H1 (cell line): ENCODE measurements around the gene MMP28. TPM values are rescaled to one million over a fixed set of nuclear protein-coding genes. Genes with fewer than 3 reads are reported as not detected.

Experiments used
- CTCF ChIA-PET: fragments of 300-600 bp; sonication (Branson Sonifier 250); formaldehyde crosslinking; loops from one replicate; lab custom pipeline; 2021; ENCODE audit not compliant: partially characterized antibody; lab: Charles Lee
- POLR2A ChIA-PET: fragments of 300-600 bp; sonication (Branson Sonifier 250); formaldehyde crosslinking; loops from one replicate; lab custom pipeline; 2021; ENCODE audit warnings: inconsistent platforms; ENCODE audit not compliant: partially characterized antibody; lab: Charles Lee
- DNase-seq, 2 experiments: peaks; one replicate each; pipeline versions ENCODE4 v3.0.0 to v3.0.0-alpha.2; 2010 to 2022; ENCODE audit warnings: low spot score in 2 of 2, low read depth in 1 of 2, mixed read lengths in 1 of 2
- FAIRE-seq: peaks from 2 replicates; lab custom pipeline; 2011; peaks lifted over from hg19 to GRCh38; lab: Jason Lieb, UNC
- H2AFZ ChIP-seq: 2 replicates; pipeline ENCODE4 v1.8.1; 2012; ENCODE audit warnings: low read length, inconsistent platforms
- H2AK5ac ChIP-seq: 2 replicates; pipeline ENCODE4 v1.6.1; 2013; ENCODE audit warnings: low read depth, low read length
- H2BK120ac ChIP-seq: replicated peaks from 2 replicates; pipeline ENCODE3; 2013; ENCODE audit warnings: low read depth, low read length, inconsistent platforms
- H2BK12ac ChIP-seq: 2 replicates; pipeline ENCODE4 v1.6.1; 2013; ENCODE audit warnings: low read depth, low read length
- H2BK15ac ChIP-seq: 2 replicates; pipeline ENCODE4 v1.6.1; 2013; ENCODE audit warnings: low read length
- H2BK20ac ChIP-seq: 2 replicates; pipeline ENCODE4 v1.6.1; 2013; ENCODE audit warnings: low read length
- H2BK5ac ChIP-seq: 2 replicates; pipeline ENCODE4 v1.6.1; 2013; ENCODE audit warnings: low read depth, low read length
- H3K14ac ChIP-seq: 2 replicates; pipeline ENCODE4 v1.6.1; 2013; ENCODE audit warnings: inconsistent platforms; ENCODE audit not compliant: insufficient read length
- H3K18ac ChIP-seq: 2 replicates; pipeline ENCODE4 v1.6.1; 2013; ENCODE audit warnings: low read length; ENCODE audit errors: extremely low read depth
- H3K23ac ChIP-seq: 2 replicates; pipeline ENCODE4 v1.6.1; 2013; ENCODE audit warnings: inconsistent platforms; ENCODE audit not compliant: insufficient read length
- H3K23me2 ChIP-seq: 2 replicates; pipeline ENCODE4 v1.6.1; 2013; ENCODE audit warnings: low read depth, low read length
- H3K27ac ChIP-seq: 2 replicates; pipeline ENCODE4 v1.6.1; 2011; ENCODE audit warnings: low read depth, low read length, inconsistent platforms
- H3K27me3 ChIP-seq, 4 experiments: replicated peaks in 1 of 4; 1 replicate in 1 of 4; 2 replicates in 3 of 4; pipeline versions ENCODE4 v1.6.1 to v1.8.1; 2011 to 2013; ENCODE audit warnings: low read length in 3 of 4, mild to moderate bottlenecking in 3 of 4, inconsistent platforms in 2 of 4, mixed read lengths in 2 of 4, moderate library complexity in 1 of 4; ENCODE audit not compliant: control insufficient read depth in 3 of 4, insufficient read depth in 3 of 4; ENCODE audit errors: extremely low read depth in 1 of 4
- H3K36me3 ChIP-seq, 4 experiments: 2 replicates each; pipeline versions ENCODE4 v1.6.1 to v1.8.1; 2011 to 2013; ENCODE audit warnings: mild to moderate bottlenecking in 4 of 4, low read length in 3 of 4, moderate library complexity in 2 of 4, control low read depth in 1 of 4, inconsistent platforms in 1 of 4; ENCODE audit not compliant: insufficient read depth in 4 of 4, control insufficient read depth in 2 of 4
- H3K4ac ChIP-seq: replicated peaks from 2 replicates; pipeline ENCODE3; 2013; ENCODE audit warnings: low read length, low read depth, mixed read lengths, inconsistent platforms; ENCODE audit not compliant: insufficient read length
- H3K4me1 ChIP-seq, 4 experiments: replicated peaks in 1 of 4; 1 replicate in 1 of 4; 2 replicates in 3 of 4; pipeline versions ENCODE4 v1.6.1 to v1.8.1; 2011 to 2013; ENCODE audit warnings: low read length in 3 of 4, inconsistent platforms in 2 of 4, mixed read lengths in 1 of 4; ENCODE audit not compliant: insufficient read depth in 4 of 4, control insufficient read depth in 3 of 4
- H3K4me2 ChIP-seq, 2 experiments: 2 replicates each; pipeline versions ENCODE4 v1.6.1 to v1.8.1; 2011 to 2013; ENCODE audit warnings: low read depth in 2 of 2, low read length in 2 of 2, control low read depth in 1 of 2, inconsistent platforms in 1 of 2, mild to moderate bottlenecking in 1 of 2; ENCODE audit not compliant: insufficient read depth in 1 of 2
- H3K4me3 ChIP-seq, 4 experiments: fragments of 200-600, 300-600 bp in 1 of 4; sonication (generic), shearing (Covaris generic), sonication (Bioruptor Twin) in 1 of 4; 2 replicates each; pipeline versions ENCODE4 v1.5.1 to v1.8.1; 2011 to 2016; ENCODE audit warnings: low read length in 4 of 4, low read depth in 3 of 4, control low read depth in 2 of 4, inconsistent platforms in 2 of 4, mild to moderate bottlenecking in 2 of 4, mixed read lengths in 1 of 4, moderate library complexity in 1 of 4; ENCODE audit not compliant: insufficient read depth in 2 of 4; ENCODE audit errors: extremely low read depth in 1 of 4
- H3K56ac ChIP-seq: replicated peaks from 2 replicates; pipeline ENCODE3; 2013; ENCODE audit warnings: low read depth, mild to moderate bottlenecking, mixed read lengths, low read length, inconsistent platforms; ENCODE audit not compliant: insufficient read length
- H3K79me1 ChIP-seq: 2 replicates; pipeline ENCODE4 v1.6.1; 2013; ENCODE audit warnings: low read depth, low read length, control low read depth
- H3K79me2 ChIP-seq, 2 experiments: 2 replicates each; pipeline versions ENCODE4 v1.6.1 to v1.8.1; 2012 to 2013; ENCODE audit warnings: low read length in 2 of 2, mild to moderate bottlenecking in 2 of 2, inconsistent platforms in 1 of 2; ENCODE audit not compliant: insufficient read depth in 2 of 2, control insufficient read depth in 1 of 2
- H3K9ac ChIP-seq, 4 experiments: replicated peaks in 1 of 4; 1 replicate in 1 of 4; 2 replicates in 3 of 4; pipeline versions ENCODE4 v1.6.1 to v1.8.1; 2011 to 2013; ENCODE audit warnings: low read depth in 3 of 4, low read length in 3 of 4, control low read depth in 2 of 4, mild to moderate bottlenecking in 2 of 4, moderate library complexity in 2 of 4, inconsistent platforms in 1 of 4; ENCODE audit errors: extremely low read depth in 1 of 4
- H3K9me3 ChIP-seq, 2 experiments: 2 replicates each; pipeline versions ENCODE4 v1.6.1 to v1.8.1; 2012 to 2013; ENCODE audit warnings: mild to moderate bottlenecking in 2 of 2, moderate library complexity in 2 of 2, control low read depth in 1 of 2, inconsistent platforms in 1 of 2, low read depth in 1 of 2, low read length in 1 of 2, mixed read lengths in 1 of 2; ENCODE audit not compliant: insufficient read depth in 2 of 2
- H4K20me1 ChIP-seq, 2 experiments: replicated peaks in 1 of 2; 2 replicates each; pipeline versions ENCODE3 to v1.8.1; 2011 to 2013; ENCODE audit warnings: inconsistent platforms in 2 of 2, low read length in 2 of 2, mild to moderate bottlenecking in 1 of 2; ENCODE audit not compliant: insufficient read depth in 2 of 2, control insufficient read depth in 1 of 2
- H4K5ac ChIP-seq: 2 replicates; pipeline ENCODE4 v1.6.1; 2013; ENCODE audit warnings: low read length, low read depth, mixed read lengths, inconsistent platforms; ENCODE audit not compliant: insufficient read length
- H4K8ac ChIP-seq: 2 replicates; pipeline ENCODE4 v1.8.0; 2013; ENCODE audit warnings: mild to moderate bottlenecking, moderate library complexity, low read length, inconsistent platforms; ENCODE audit not compliant: insufficient read depth; ENCODE audit errors: extremely low read depth
- H4K91ac ChIP-seq: replicated peaks from 2 replicates; pipeline ENCODE3; 2013; ENCODE audit warnings: low read length, mixed read lengths, inconsistent platforms; ENCODE audit not compliant: insufficient read length
- BCL11A ChIP-seq, 2 experiments: IDR thresholded peaks; one replicate each; pipeline ENCODE4 v1.6.1; 2011; ENCODE audit warnings: low read depth in 2 of 2, low read length in 2 of 2, mild to moderate bottlenecking in 2 of 2
- BRCA1 ChIP-seq: IDR thresholded peaks from 2 replicates; pipeline ENCODE4 v1.6.1; 2012; ENCODE audit warnings: low read depth, low read length, improper control_type of control experiment
- CEBPB ChIP-seq: IDR thresholded peaks from 2 replicates; pipeline ENCODE4 v1.6.1; 2012; ENCODE audit warnings: low read depth, low read length
- GTF2F1 ChIP-seq: IDR thresholded peaks from 2 replicates; pipeline ENCODE4 v1.6.1; 2012; ENCODE audit warnings: low read depth, low read length, improper control_type of control experiment, borderline replicate concordance
- MAX ChIP-seq: IDR thresholded peaks from 2 replicates; pipeline ENCODE4 v1.6.1; 2012; ENCODE audit warnings: inconsistent platforms
- POU5F1 ChIP-seq: IDR thresholded peaks from 2 replicates; pipeline ENCODE4 v1.6.1; 2011; ENCODE audit warnings: low read depth, mild to moderate bottlenecking, low read length, moderate library complexity
- RAD21 ChIP-seq, 2 experiments: IDR thresholded peaks in 1 of 2; conservative IDR thresholded peaks in 1 of 2; 2 replicates each; pipeline ENCODE4 v1.6.1; 2011; ENCODE audit warnings: low read depth in 2 of 2, low read length in 2 of 2, improper control_type of control experiment in 1 of 2, inconsistent platforms in 1 of 2, mild to moderate bottlenecking in 1 of 2, moderate library complexity in 1 of 2
- SAP30 ChIP-seq: fragments of 300-600 bp; sonication (generic); IDR thresholded peaks from 2 replicates; pipeline ENCODE4 v1.7.1; 2012; ENCODE audit warnings: low read length, moderate library complexity, mild to moderate bottlenecking, inconsistent platforms; ENCODE audit not compliant: insufficient read depth, insufficient replicate concordance
- SIRT6 ChIP-seq: IDR thresholded peaks from one replicate; pipeline ENCODE4 v1.7.1; 2012; ENCODE audit warnings: low read length, inconsistent platforms
- SP4 ChIP-seq: IDR thresholded peaks from 2 replicates; pipeline ENCODE4 v1.6.1; 2012; ENCODE audit warnings: low read length, inconsistent platforms
- SUZ12 ChIP-seq: fragments of 200-600 bp; sonication (generic); IDR thresholded peaks from 2 replicates; pipeline ENCODE4 v1.6.1; 2012; ENCODE audit warnings: mild to moderate bottlenecking, inconsistent platforms, low read length, moderate library complexity, mixed read lengths
- TAF7 ChIP-seq: optimal IDR thresholded peaks from 2 replicates; pipeline ENCODE3; 2011; ENCODE audit warnings: low read depth, mild to moderate bottlenecking, inconsistent platforms, low read length, moderate library complexity, borderline replicate concordance
- WGBS, 2 experiments: shearing (Covaris generic) in 1 of 2; methylation state at CpG; one replicate each; pipeline versions ENCODE4 v1.1.6 to v1.1.7; 2013 to 2015; ENCODE audit warnings: low lambda C conversion rate in 2 of 2, mixed read lengths in 2 of 2, inconsistent platforms in 1 of 2, low coverage in 1 of 2, missing lambda C conversion rate in 1 of 2; ENCODE audit not compliant: insufficient replicate concordance in 2 of 2, insufficient coverage in 1 of 2, insufficient read length in 1 of 2; ENCODE audit errors: extremely low coverage in 1 of 2, missing lambda C conversion rate in 1 of 2; 5-methylcytosine and 5-hydroxymethylcytosine counted together
- polyA plus RNA-seq, 7 experiments: library from polyadenylated mRNA; depleted of rRNA in 3 of 7; stranded (reverse) in 5 of 7; unstranded in 2 of 7; fragments of >200 nt in 5 of 7; fragments of 200-250 nt in 2 of 7; gene quantifications; 1 replicate in 5 of 7; 2 replicates in 1 of 7; 4 replicates in 1 of 7; pipeline versions ENCODE4 v1.2.1 to v1.2.3, GENCODE V29; 2011 to 2013; ENCODE audit warnings: missing spikeins in 2 of 7, mixed read lengths in 2 of 7
- total RNA-seq: library from RNA; stranded (reverse); fragmentation: NEBNext Ultra II Directional; extraction: Animal tissue kit (Norgen Biotek cat#: 25700); gene quantifications from 2 replicates; pipeline ENCODE4 v1.2.1, GENCODE V29; 2021

MMP28 gene
- total and polyA plus RNA-seq, 2 of the 8 experiments (the other 6 are each of a cell fraction or from before 2014, with no cell fraction given) = not detected

GRCh38 chr17:35775039-35775438 is 20.4 kb downstream of the MMP28 start:
- DNase-seq = no peak
- no peak overlapping the region for H2BK120ac ChIP-seq
- H3K79me2 ChIP-seq = no peaks in the 10 kb centered on the region
- no peak overlapping the region for H4K8ac ChIP-seq
- H3K27ac ChIP-seq = no peak overlapping the region
- H3K4me2 ChIP-seq = no peak overlapping the region
- no peak overlapping the region for H2BK15ac ChIP-seq
- POLR2A ChIA-PET = interaction anchor here (0.8 to 2.9 kb wide), 4 partner anchors 10 to 35 kb away, joined by 3 to 13 read pairs (median 4); partner anchors contain the start of gene TAF15
- no peak overlapping the region for H3K56ac ChIP-seq
- CTCF ChIA-PET = interaction anchor here (1.1 to 17.5 kb wide), 4 partner anchors 8 to 34 kb away, joined by 3 to 247 read pairs (median 6); partner anchors contain the start of gene TAF15
- H3K79me1 ChIP-seq = no peaks in the 10 kb centered on the region
- H2BK20ac ChIP-seq = 0 out of 2 replicates have a peak overlapping the region, but pooled peaks have one; percentile 32
- no peak overlapping the region for H3K4ac ChIP-seq
- no peak overlapping the region for H2AFZ ChIP-seq
- no peak overlapping the region for H3K23ac ChIP-seq
- H3K14ac ChIP-seq = no peak overlapping the region
- no peak overlapping the region for H3K9ac ChIP-seq
- no peak overlapping the region for H2AK5ac ChIP-seq
- WGBS, 2 experiments = 79% methylated on average over 5 of the region's 5 CpGs; no CpG with 5 or more reads in 1 of the 2 experiments
- no peak overlapping the region for H2BK5ac ChIP-seq
- H3K27me3 ChIP-seq = no peaks in the 10 kb centered on the region
- no peak overlapping the region for H4K91ac ChIP-seq
- FAIRE-seq = no peak
- peak overlapping the region; percentile 39; the same call in 1 of the 2 replicates for H2BK12ac ChIP-seq
- H3K23me2 ChIP-seq = no peaks in the 10 kb centered on the region
- H3K18ac ChIP-seq = no peak overlapping the region
- no peaks in the 10 kb centered on the region for H4K20me1 ChIP-seq
- H3K9me3 ChIP-seq = no peaks in the 10 kb centered on the region; a peak in 1 of 4 replicates
- no peaks in the 10 kb centered on the region for H3K36me3 ChIP-seq
- peaks cover 5 to 21% (median 6%) of the 10 kb centered on the region in 4 experiments for H3K4me1 ChIP-seq
- H4K5ac ChIP-seq = no peak overlapping the region
- H3K4me3 ChIP-seq = no peak overlapping the region
- TF ChIP-seq BRCA1 = no peak
- no peak for TF ChIP-seq CEBPB
- no peak for TF ChIP-seq SUZ12
- no peak for TF ChIP-seq POU5F1
- TF ChIP-seq SIRT6 = no peak
- TF ChIP-seq BCL11A (IDR thresholded peaks at IDR 0.05; ENCODE audit: low read depth in 2 of 2, low read length in 2 of 2) = no peak
- no peak for TF ChIP-seq MAX
- no peak for TF ChIP-seq SAP30
- TF ChIP-seq TAF7 = no peak
- no peak for TF ChIP-seq GTF2F1
- TF ChIP-seq RAD21 (IDR thresholded peaks at IDR 0.05 in 1 of 2, conservative IDR thresholded peaks at IDR 0.05 in 1 of 2; ENCODE audit: low read depth in 2 of 2, low read length in 2 of 2) = no peak
- TF ChIP-seq SP4 = no peak
